Chondrocyte (in vitro differentiated cells): ENCODE data around the gene OR10C1. TPM values are rescaled to one million over a fixed set of nuclear protein-coding genes. Genes with fewer than 3 reads are reported as not detected.
A peak's percentile ranks its signal among the peaks of the same experiment; 100 is the strongest.
"Not testable (repeated sequence)": the region's sequence is repeated elsewhere in the genome, so short reads cannot be mapped to it uniquely, and the experiment has no call there.

Experiments
- DNase-seq: peaks from one replicate; pipeline ENCODE4 v3.0.0; 2021; ENCODE audit warnings: mixed read lengths, low spot score
- H3K27ac Mint-ChIP-seq: one replicate; pipeline ENCODE4 v1.8.0; 2021; ENCODE audit warnings: mild to moderate bottlenecking, moderate library complexity, mixed read lengths; ENCODE audit not compliant: unreplicated experiment
- H3K27me3 Mint-ChIP-seq: 2 replicates; pipeline ENCODE4 v1.8.0; 2021; ENCODE audit warnings: low read depth, mixed read lengths
- H3K36me3 Mint-ChIP-seq: 2 replicates; pipeline ENCODE4 v1.8.0; 2021; ENCODE audit warnings: low read depth, mixed read lengths
- H3K4me1 Mint-ChIP-seq: 2 replicates; pipeline ENCODE4 v1.8.0; 2021; ENCODE audit warnings: low read depth, mild to moderate bottlenecking, mixed read lengths
- H3K4me3 Mint-ChIP-seq: one replicate; pipeline ENCODE4 v1.8.0; 2021; ENCODE audit warnings: mild to moderate bottlenecking, moderate library complexity, mixed read lengths; ENCODE audit not compliant: unreplicated experiment
- H3K9me3 Mint-ChIP-seq: 2 replicates; pipeline ENCODE4 v1.8.0; 2021; ENCODE audit warnings: low read depth, mixed read lengths
- total RNA-seq: library from RNA; stranded (reverse); gene quantifications from 3 replicates; pipeline ENCODE4 v1.2.1, GENCODE V29; 2021
- TF ChIP-seq, protein P1 (sequence below): fragments of 200-600 bp; sonication (generic); IDR thresholded peaks from 2 replicates; pipeline ENCODE4 v1.5.0; 2021; ENCODE audit warnings: antibody characterized with exemption, mild to moderate bottlenecking, moderate library complexity

The OR10C1 gene
- total RNA-seq, 1 donor from 2014 or later = not detected

DNA sequence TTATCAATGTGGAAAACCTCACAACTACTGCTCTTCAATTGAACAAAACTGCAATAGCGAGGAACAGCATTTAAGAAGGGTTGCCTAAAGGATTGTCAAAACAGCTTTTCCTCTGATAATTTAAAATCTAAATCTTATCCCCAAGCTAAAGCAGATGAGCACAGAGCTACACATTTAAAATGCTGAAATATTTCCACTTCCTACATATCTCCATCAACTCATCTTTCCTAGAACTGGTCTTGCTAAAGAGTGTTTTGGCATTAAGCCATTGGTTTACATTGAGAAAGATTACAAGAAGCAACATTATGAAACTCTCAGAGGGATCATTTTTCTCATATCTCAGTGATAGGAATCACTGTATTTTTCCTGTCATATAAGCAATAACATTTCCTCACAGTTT lies 3.6 kb downstream of the OR10C1 start:
- DNase-seq = no peak
- H3K27me3 Mint-ChIP-seq = peaks cover 10% of the 10 kb centered on the region
- no peak overlapping the region for H3K27ac Mint-ChIP-seq
- peaks cover 7% of the 10 kb centered on the region for H3K9me3 Mint-ChIP-seq
- H3K4me1 Mint-ChIP-seq = peaks cover 5% of the 10 kb centered on the region
- TF ChIP-seq, protein P1, sequence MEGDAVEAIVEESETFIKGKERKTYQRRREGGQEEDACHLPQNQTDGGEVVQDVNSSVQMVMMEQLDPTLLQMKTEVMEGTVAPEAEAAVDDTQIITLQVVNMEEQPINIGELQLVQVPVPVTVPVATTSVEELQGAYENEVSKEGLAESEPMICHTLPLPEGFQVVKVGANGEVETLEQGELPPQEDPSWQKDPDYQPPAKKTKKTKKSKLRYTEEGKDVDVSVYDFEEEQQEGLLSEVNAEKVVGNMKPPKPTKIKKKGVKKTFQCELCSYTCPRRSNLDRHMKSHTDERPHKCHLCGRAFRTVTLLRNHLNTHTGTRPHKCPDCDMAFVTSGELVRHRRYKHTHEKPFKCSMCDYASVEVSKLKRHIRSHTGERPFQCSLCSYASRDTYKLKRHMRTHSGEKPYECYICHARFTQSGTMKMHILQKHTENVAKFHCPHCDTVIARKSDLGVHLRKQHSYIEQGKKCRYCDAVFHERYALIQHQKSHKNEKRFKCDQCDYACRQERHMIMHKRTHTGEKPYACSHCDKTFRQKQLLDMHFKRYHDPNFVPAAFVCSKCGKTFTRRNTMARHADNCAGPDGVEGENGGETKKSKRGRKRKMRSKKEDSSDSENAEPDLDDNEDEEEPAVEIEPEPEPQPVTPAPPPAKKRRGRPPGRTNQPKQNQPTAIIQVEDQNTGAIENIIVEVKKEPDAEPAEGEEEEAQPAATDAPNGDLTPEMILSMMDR = no peak
- no peak overlapping the region for H3K4me3 Mint-ChIP-seq
- H3K36me3 Mint-ChIP-seq = no peaks in the 10 kb centered on the region

DNA sequence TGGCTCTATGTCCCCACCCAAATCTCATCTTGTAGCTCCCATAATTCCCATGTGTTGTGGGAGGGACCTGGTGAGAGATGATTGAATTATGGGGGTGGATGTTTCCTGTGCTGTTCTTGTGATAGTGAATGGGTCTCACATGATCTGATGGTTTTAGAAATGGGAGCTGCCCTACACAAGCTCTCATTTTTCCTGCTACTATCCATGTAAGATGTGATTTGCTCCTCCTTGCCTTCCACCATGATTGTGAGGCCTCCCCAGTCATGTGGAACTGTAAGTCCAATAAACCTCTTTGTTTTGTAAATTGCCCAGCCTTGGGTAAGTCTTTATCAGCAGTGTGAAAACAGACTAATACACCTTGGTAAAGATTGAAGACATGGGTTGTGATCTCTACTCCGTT lies 4.9 kb downstream of the OR10C1 start:
- H3K27me3 Mint-ChIP-seq = peaks cover 10% of the 10 kb centered on the region
- not testable (repeated sequence) for DNase-seq, H3K4me3 Mint-ChIP-seq, H3K36me3 Mint-ChIP-seq, H3K27ac Mint-ChIP-seq, H3K4me1 Mint-ChIP-seq
- peaks cover 11% of the 10 kb centered on the region for H3K9me3 Mint-ChIP-seq

DNA sequence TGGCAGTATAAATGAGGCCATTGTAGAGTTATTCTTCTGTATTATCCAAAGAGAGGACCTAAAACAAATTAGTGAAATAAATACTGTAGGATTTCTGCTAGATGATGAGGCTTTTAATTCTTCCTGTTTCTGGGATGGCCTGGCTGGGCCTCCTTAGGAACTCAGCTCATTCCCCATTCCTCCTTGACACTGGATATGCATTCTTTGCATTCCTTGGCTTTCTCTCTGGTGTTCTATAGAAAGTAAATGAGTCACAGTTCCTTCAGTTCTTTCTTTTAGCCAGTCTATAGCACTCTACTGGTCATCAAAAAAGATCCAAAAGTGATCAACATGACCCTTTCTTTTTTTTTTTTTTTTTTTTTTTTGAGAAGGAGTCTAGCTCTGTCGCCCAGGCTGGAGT lies 8.6 kb downstream of the OR10C1 start:
- peaks cover 4% of the 10 kb centered on the region for H3K27me3 Mint-ChIP-seq
- H3K4me1 Mint-ChIP-seq = peaks cover 12% of the 10 kb centered on the region
- DNase-seq = no peak
- peaks cover 19% of the 10 kb centered on the region for H3K9me3 Mint-ChIP-seq
- peak overlapping the region; percentile 37 for H3K27ac Mint-ChIP-seq
- H3K36me3 Mint-ChIP-seq = no peaks in the 10 kb centered on the region
- TF ChIP-seq, protein P1 = no peak
- H3K4me3 Mint-ChIP-seq = no peak overlapping the region

DNA sequence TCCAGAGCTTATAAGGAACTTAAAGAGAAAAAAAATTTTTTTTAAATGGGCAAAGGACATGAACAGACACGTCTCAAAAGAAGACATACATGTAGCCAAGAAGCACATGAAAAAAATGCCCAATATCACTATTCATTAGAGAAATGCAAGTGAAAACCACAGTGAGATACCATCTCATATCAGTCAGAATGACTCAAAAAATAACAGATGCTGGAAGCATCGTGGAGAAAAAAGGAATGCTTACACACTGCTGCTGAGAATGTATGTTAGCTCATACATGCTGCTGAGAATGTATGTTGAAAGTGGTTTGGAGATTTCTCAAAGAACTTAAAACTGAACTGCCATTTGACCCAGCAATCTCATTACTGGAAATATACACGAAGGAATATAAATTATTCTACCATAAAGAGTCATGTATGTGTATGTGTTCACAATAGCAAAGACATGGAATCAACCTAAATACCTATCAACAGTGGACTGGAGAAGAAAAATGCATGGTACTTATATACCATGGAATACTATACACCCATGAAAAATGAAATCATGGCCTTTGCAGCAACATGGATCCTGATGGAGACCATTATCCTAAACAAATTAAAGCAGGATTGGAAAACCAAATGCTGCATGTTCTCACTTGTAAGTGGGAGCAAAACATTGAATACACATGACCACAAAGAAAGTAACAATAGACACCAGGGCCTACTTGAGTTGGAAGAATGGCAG lies 12.5 kb downstream of the OR10C1 start:
- H3K36me3 Mint-ChIP-seq = no peaks in the 10 kb centered on the region
- H3K27me3 Mint-ChIP-seq = no peaks in the 10 kb centered on the region
- no peak for DNase-seq
- H3K27ac Mint-ChIP-seq = peak overlapping the region; percentile 38
- H3K9me3 Mint-ChIP-seq = peaks cover 14% of the 10 kb centered on the region
- TF ChIP-seq, protein P1 = no peak
- H3K4me1 Mint-ChIP-seq = peaks cover 12% of the 10 kb centered on the region
- no peak overlapping the region for H3K4me3 Mint-ChIP-seq

DNA sequence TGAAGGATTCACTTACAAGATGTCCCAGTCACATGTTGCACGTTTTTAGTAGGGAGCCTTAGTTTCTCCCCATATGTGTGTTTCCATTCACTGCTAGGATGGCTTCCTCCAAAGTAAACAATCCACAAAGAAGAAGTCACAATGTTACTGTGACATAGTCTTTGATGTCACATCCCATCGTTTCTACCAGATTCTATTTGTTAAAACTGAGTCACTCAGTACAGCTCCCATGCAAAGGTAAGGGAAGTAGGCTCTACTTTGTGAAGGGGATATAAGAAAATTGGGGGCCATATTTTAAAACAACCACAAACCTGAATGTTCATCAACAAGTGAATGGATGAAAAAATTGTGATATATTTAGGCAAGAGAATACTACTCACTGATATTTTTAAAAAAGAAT lies 17.9 kb downstream of the OR10C1 start, which contains the start of the genes OR11A1 and OR2H1:
Gene OR11A1 (minus strand): TSS at position 101 of the 400 bp plus-strand sequence. CDS start 29,430 bp downstream, outside the sequence.
Gene OR2H1 (plus strand): TSS at position 185 of the 400 bp plus-strand sequence. CDS start 4,615 bp downstream, outside the sequence.
- H3K36me3 Mint-ChIP-seq = no peaks in the 10 kb centered on the region
- no peaks in the 10 kb centered on the region for H3K4me1 Mint-ChIP-seq
- H3K4me3 Mint-ChIP-seq = no peak within 1 kb of the TSS
- H3K27me3 Mint-ChIP-seq = peaks cover 5% of the 10 kb centered on the region
- DNase-seq = no peak
- H3K27ac Mint-ChIP-seq = no peak within 1 kb of the TSS
- H3K9me3 Mint-ChIP-seq = no peaks in the 10 kb centered on the region
- TF ChIP-seq, protein P1 = no peak
